Measurements from ENCODE around the gene GLOD4. TPM values are rescaled to one million over a fixed set of nuclear protein-coding genes. Genes with fewer than 3 reads are reported as not detected.

Gene GLOD4
- polyA plus RNA-seq, 1 donor from 2014 or later: 235 TPM

GRCh38 chr17:798246-798645 lies 16.2 kb upstream of the GLOD4 start:
- H3F3A ChIP-seq (ENCODE audit: insufficient read depth, low read length, poor library complexity, severe bottlenecking): no peaks in the 10 kb centered on the region
- TF ChIP-seq POLR2AphosphoS5 (IDR thresholded peaks at IDR 0.05): no peak
- TF ChIP-seq SMC3 (conservative IDR thresholded peaks at IDR 0.05; ENCODE audit: poor library complexity): no peak
- no peak for TF ChIP-seq REST (IDR thresholded peaks at IDR 0.05; ENCODE audit: borderline replicate concordance)
- no peak for TF ChIP-seq EZH2 (IDR thresholded peaks at IDR 0.05; ENCODE audit: borderline replicate concordance, insufficient read depth, low read length, poor library complexity, severe bottlenecking)
- no peak for TF ChIP-seq CTCF (IDR thresholded peaks at IDR 0.05; ENCODE audit: poor library complexity, severe bottlenecking)
- no peak for TF ChIP-seq RAD21 (conservative IDR thresholded peaks at IDR 0.05)
- TF ChIP-seq MXI1 (conservative IDR thresholded peaks at IDR 0.05; ENCODE audit: poor library complexity, severe bottlenecking): no peak
- no peak for TF ChIP-seq TAF1 (IDR thresholded peaks at IDR 0.05; ENCODE audit: low read depth)
- no peak for TF ChIP-seq EP300 (conservative IDR thresholded peaks at IDR 0.05; ENCODE audit: poor library complexity, severe bottlenecking)
- H3K9ac ChIP-seq (ENCODE audit: low read length): no peak overlapping the region
- H3K4me3 ChIP-seq (ENCODE audit: low read length): no peak overlapping the region
- no peaks in the 10 kb centered on the region for H3K27me3 ChIP-seq (ENCODE audit: insufficient read depth, low read depth, low read length)
- H3K4me2 ChIP-seq (ENCODE audit: low read length): no peak overlapping the region
- no peak overlapping the region for H2AFZ ChIP-seq (ENCODE audit: low read depth, low read length)
- H4K20me1 ChIP-seq (ENCODE audit: insufficient read depth): no peaks in the 10 kb centered on the region
- no peaks in the 10 kb centered on the region for H3K9me2 ChIP-seq (ENCODE audit: insufficient read depth, low read length)
- no peaks in the 10 kb centered on the region for H3K9me3 ChIP-seq (ENCODE audit: low read length)
- no peaks in the 10 kb centered on the region for H3K36me3 ChIP-seq (ENCODE audit: insufficient read depth, low read length)
- no peak overlapping the region for H3K27ac ChIP-seq (ENCODE audit: low read length)
- H3K79me2 ChIP-seq (replicated peaks; ENCODE audit: insufficient read depth, low read length): no peaks in the 10 kb centered on the region

GRCh38 chr17:797236-797840 lies 15.3 kb upstream of the GLOD4 start:
- Histone ChIP-seq H3F3A (ENCODE audit: insufficient read depth, low read length, poor library complexity, severe bottlenecking) (no peaks in the 10 kb centered on the region), H3K27me3 (ENCODE audit: insufficient read depth, low read depth, low read length) (no peaks in the 10 kb centered on the region), H2AFZ (ENCODE audit: low read depth, low read length) (no peak overlapping the region), H3K4me3 (ENCODE audit: low read length) (no peak overlapping the region), H3K79me2 (replicated peaks; ENCODE audit: insufficient read depth, low read length) (no peaks in the 10 kb centered on the region), H3K9me2 (ENCODE audit: insufficient read depth, low read length) (no peaks in the 10 kb centered on the region), H4K20me1 (ENCODE audit: insufficient read depth) (no peaks in the 10 kb centered on the region), H3K36me3 (ENCODE audit: insufficient read depth, low read length) (no peaks in the 10 kb centered on the region), H3K4me2 (ENCODE audit: low read length) (no peak overlapping the region), H3K9ac (ENCODE audit: low read length) (no peak overlapping the region), H3K27ac (ENCODE audit: low read length) (no peak overlapping the region), H3K9me3 (ENCODE audit: low read length) (no peaks in the 10 kb centered on the region)
- TF ChIP-seq REST (IDR thresholded peaks at IDR 0.05; ENCODE audit: borderline replicate concordance) (no peak), POLR2AphosphoS5 (IDR thresholded peaks at IDR 0.05) (no peak), TAF1 (IDR thresholded peaks at IDR 0.05; ENCODE audit: low read depth) (no peak), EP300 (conservative IDR thresholded peaks at IDR 0.05; ENCODE audit: poor library complexity, severe bottlenecking) (no peak), CTCF (IDR thresholded peaks at IDR 0.05; ENCODE audit: poor library complexity, severe bottlenecking) (no peak), SMC3 (conservative IDR thresholded peaks at IDR 0.05; ENCODE audit: poor library complexity) (no peak), MXI1 (conservative IDR thresholded peaks at IDR 0.05; ENCODE audit: poor library complexity, severe bottlenecking) (no peak), RAD21 (conservative IDR thresholded peaks at IDR 0.05) (no peak)
